ENCODE data around the gene MSI2. TPM values are rescaled to one million over a fixed set of nuclear protein-coding genes. Genes with fewer than 3 reads are reported as not detected.

Gene MSI2
- total and polyA plus RNA-seq, 2 experiments from 2014 or later, result 18.9 to 41.8 TPM

DNA sequence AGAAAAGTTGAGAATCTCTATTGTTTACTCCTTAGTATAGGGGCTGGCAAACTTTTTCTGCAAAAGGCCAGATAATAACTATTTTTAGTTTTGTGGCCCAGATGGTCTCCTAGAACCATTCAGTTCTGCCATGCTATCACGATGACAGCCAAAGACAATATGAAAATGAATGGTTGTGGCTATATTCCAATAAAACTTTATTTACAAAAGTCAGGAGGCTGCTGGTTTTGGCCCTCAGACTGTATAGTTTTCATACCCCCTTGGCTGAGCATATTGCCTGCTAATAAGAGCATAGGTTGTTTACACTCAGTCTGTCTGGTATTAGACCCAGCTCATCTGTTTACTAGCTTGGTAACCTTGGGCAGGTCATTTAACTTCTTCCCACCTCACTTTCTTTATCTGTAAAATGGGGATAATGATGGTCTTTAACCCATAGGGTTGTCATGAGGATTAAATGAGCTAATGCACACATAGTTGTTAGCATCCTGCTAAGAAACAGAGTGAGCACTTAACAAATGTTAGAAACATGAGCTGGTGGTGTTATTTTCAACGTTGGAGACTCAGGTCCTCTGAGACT is 156.3 kb downstream of the MSI2 start:
- peaks cover 17% of the 10 kb centered on the region for H3K79me2 ChIP-seq (replicated peaks; ENCODE audit: insufficient read depth)
- no peak overlapping the region for H3K27ac ChIP-seq (ENCODE audit: low read depth)
- Mint-ChIP-seq H3K9me3 (no peaks in the 10 kb centered on the region; the same call in 2 of the 3 replicates), H3K4me1 (peaks cover 48% of the 10 kb centered on the region), H3K36me3 (ENCODE audit: low read depth) (no peaks in the 10 kb centered on the region; the same call in 2 of the 3 replicates), H3K4me3 (no peak overlapping the region), H3K27me3 (ENCODE audit: insufficient read depth, low read depth, poor library complexity) (peaks cover 2% of the 10 kb centered on the region), H3K27ac (no peak overlapping the region)
- H3K4me1 ChIP-seq (ENCODE audit: insufficient read depth), result peaks cover 23% of the 10 kb centered on the region
- H3K36me3 ChIP-seq (ENCODE audit: insufficient read depth), result no peaks in the 10 kb centered on the region
- DNase-seq (ENCODE audit: low spot score) (no peak), ATAC-seq (no peak)
- H3K27me3 ChIP-seq (ENCODE audit: insufficient read depth), result no peaks in the 10 kb centered on the region
- TF ChIP-seq JUNB (IDR thresholded peaks at IDR 0.05; ENCODE audit: unreplicated experiment), result no peak
- no peak for TF ChIP-seq POLR2AphosphoS5 (IDR thresholded peaks at IDR 0.05; ENCODE audit: low read depth)
- TF ChIP-seq, protein P1, sequence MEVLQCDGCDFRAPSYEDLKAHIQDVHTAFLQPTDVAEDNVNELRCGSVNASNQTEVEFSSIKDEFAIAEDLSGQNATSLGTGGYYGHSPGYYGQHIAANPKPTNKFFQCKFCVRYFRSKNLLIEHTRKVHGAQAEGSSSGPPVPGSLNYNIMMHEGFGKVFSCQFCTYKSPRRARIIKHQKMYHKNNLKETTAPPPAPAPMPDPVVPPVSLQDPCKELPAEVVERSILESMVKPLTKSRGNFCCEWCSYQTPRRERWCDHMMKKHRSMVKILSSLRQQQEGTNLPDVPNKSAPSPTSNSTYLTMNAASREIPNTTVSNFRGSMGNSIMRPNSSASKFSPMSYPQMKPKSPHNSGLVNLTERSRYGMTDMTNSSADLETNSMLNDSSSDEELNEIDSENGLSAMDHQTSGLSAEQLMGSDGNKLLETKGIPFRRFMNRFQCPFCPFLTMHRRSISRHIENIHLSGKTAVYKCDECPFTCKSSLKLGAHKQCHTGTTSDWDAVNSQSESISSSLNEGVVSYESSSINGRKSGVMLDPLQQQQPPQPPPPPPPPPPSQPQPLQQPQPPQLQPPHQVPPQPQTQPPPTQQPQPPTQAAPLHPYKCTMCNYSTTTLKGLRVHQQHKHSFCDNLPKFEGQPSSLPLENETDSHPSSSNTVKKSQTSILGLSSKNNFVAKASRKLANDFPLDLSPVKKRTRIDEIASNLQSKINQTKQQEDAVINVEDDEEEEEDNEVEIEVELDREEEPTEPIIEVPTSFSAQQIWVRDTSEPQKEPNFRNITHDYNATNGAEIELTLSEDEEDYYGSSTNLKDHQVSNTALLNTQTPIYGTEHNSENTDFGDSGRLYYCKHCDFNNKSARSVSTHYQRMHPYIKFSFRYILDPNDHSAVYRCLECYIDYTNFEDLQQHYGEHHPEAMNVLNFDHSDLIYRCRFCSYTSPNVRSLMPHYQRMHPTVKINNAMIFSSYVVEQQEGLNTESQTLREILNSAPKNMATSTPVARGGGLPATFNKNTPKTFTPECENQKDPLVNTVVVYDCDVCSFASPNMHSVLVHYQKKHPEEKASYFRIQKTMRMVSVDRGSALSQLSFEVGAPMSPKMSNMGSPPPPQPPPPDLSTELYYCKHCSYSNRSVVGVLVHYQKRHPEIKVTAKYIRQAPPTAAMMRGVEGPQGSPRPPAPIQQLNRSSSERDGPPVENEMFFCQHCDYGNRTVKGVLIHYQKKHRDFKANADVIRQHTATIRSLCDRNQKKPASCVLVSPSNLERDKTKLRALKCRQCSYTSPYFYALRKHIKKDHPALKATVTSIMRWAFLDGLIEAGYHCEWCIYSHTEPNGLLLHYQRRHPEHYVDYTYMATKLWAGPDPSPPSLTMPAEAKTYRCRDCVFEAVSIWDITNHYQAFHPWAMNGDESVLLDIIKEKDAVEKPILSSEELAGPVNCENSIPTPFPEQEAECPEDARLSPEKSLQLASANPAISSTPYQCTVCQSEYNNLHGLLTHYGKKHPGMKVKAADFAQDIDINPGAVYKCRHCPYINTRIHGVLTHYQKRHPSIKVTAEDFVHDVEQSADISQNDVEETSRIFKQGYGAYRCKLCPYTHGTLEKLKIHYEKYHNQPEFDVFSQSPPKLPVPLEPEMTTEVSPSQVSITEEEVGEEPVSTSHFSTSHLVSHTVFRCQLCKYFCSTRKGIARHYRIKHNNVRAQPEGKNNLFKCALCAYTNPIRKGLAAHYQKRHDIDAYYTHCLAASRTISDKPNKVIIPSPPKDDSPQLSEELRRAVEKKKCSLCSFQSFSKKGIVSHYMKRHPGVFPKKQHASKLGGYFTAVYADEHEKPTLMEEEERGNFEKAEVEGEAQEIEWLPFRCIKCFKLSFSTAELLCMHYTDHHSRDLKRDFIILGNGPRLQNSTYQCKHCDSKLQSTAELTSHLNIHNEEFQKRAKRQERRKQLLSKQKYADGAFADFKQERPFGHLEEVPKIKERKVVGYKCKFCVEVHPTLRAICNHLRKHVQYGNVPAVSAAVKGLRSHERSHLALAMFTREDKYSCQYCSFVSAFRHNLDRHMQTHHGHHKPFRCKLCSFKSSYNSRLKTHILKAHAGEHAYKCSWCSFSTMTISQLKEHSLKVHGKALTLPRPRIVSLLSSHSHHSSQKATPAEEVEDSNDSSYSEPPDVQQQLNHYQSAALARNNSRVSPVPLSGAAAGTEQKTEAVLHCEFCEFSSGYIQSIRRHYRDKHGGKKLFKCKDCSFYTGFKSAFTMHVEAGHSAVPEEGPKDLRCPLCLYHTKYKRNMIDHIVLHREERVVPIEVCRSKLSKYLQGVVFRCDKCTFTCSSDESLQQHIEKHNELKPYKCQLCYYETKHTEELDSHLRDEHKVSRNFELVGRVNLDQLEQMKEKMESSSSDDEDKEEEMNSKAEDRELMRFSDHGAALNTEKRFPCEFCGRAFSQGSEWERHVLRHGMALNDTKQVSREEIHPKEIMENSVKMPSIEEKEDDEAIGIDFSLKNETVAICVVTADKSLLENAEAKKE (CRISPR knock-in tag; IDR thresholded peaks at IDR 0.05), result no peak
- TF ChIP-seq, protein P2, sequence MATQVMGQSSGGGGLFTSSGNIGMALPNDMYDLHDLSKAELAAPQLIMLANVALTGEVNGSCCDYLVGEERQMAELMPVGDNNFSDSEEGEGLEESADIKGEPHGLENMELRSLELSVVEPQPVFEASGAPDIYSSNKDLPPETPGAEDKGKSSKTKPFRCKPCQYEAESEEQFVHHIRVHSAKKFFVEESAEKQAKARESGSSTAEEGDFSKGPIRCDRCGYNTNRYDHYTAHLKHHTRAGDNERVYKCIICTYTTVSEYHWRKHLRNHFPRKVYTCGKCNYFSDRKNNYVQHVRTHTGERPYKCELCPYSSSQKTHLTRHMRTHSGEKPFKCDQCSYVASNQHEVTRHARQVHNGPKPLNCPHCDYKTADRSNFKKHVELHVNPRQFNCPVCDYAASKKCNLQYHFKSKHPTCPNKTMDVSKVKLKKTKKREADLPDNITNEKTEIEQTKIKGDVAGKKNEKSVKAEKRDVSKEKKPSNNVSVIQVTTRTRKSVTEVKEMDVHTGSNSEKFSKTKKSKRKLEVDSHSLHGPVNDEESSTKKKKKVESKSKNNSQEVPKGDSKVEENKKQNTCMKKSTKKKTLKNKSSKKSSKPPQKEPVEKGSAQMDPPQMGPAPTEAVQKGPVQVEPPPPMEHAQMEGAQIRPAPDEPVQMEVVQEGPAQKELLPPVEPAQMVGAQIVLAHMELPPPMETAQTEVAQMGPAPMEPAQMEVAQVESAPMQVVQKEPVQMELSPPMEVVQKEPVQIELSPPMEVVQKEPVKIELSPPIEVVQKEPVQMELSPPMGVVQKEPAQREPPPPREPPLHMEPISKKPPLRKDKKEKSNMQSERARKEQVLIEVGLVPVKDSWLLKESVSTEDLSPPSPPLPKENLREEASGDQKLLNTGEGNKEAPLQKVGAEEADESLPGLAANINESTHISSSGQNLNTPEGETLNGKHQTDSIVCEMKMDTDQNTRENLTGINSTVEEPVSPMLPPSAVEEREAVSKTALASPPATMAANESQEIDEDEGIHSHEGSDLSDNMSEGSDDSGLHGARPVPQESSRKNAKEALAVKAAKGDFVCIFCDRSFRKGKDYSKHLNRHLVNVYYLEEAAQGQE (IDR thresholded peaks at IDR 0.05; ENCODE audit: unreplicated experiment), result no peak
- H3K9me2 ChIP-seq (ENCODE audit: insufficient read depth), result no peaks in the 10 kb centered on the region; the same call in 1 of the 2 replicates
- H3K4me3 ChIP-seq, result no peak overlapping the region
- H4K20me1 ChIP-seq (replicated peaks; ENCODE audit: insufficient read depth), result no peaks in the 10 kb centered on the region; the same call in none of the 2 replicates
- H2AFZ ChIP-seq, result no peak overlapping the region
- H3K4me2 ChIP-seq, result no peak overlapping the region
- no peaks in the 10 kb centered on the region for H3F3A ChIP-seq (replicated peaks; ENCODE audit: low read depth)

Data from GM23338 (cell line).